ENCODE data around the gene EQTN. TPM values are rescaled to one million over a fixed set of nuclear protein-coding genes. Genes with fewer than 3 reads are reported as not detected.

The EQTN gene
- total RNA-seq, 2 donors from 2014 or later: not detected

DNA sequence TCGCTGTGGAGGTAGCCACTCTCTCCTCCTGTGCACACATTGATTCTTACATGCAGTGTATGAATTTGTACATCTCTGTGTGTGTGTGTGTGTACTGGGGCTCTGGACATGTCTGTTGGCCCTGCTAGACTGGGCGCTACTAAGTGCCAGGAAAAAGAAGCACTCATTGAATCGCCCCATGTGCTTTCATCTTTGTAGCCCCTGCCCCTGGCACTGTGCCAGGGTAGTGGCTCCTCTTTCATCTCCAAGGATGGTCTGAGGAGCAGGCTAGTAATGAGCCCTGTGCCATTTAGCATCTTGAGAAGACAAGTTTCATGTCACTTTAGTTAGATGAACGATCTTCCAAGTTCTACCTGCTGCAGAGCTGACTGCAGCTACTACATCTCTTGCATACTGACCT lies 34.4 kb upstream of the EQTN start:
- ATAC-seq (replicated peaks in 1 of 2): no peak
- Mint-ChIP-seq H3K27ac (no peak overlapping the region), H3K27me3 (ENCODE audit: low read depth) (peaks cover 5% of the 10 kb centered on the region), H3K9me3 (no peaks in the 10 kb centered on the region), H3K4me1 (ENCODE audit: low read depth) (no peaks in the 10 kb centered on the region), H3K36me3 (ENCODE audit: insufficient read depth in 2 of 2) (no peaks in the 10 kb centered on the region), H3K4me3 (no peak overlapping the region)
- DNase-seq: no peak

DNA sequence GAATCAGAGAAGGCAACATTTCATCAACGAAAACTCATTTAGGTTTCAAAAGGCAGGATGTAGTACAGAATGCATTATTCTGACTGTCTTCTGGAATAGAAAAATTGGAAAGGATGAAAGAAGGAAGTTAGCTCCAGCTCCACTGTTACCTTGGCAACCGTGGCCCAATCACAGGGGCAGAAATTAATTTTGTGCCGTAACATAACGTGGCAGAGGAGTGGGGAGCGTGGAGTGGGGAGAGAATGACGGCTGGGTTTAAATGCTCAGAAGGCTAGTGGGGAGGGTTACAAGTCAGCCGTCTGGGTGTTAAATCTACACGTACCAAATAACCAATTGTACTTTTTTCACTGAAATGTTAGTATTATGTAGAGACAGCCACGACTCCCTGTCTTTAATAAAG lies 32.3 kb upstream of the EQTN start:
- no peaks in the 10 kb centered on the region for H3K36me3 Mint-ChIP-seq (ENCODE audit: insufficient read depth in 2 of 2)
- H3K27me3 Mint-ChIP-seq (ENCODE audit: low read depth): peaks cover 5% of the 10 kb centered on the region
- no peaks in the 10 kb centered on the region for H3K4me1 Mint-ChIP-seq (ENCODE audit: low read depth)
- H3K4me3 Mint-ChIP-seq: no peak overlapping the region
- no peak overlapping the region for H3K27ac Mint-ChIP-seq
- ATAC-seq (replicated peaks in 1 of 2) (no peak), DNase-seq (no peak)
- no peaks in the 10 kb centered on the region for H3K9me3 Mint-ChIP-seq

DNA sequence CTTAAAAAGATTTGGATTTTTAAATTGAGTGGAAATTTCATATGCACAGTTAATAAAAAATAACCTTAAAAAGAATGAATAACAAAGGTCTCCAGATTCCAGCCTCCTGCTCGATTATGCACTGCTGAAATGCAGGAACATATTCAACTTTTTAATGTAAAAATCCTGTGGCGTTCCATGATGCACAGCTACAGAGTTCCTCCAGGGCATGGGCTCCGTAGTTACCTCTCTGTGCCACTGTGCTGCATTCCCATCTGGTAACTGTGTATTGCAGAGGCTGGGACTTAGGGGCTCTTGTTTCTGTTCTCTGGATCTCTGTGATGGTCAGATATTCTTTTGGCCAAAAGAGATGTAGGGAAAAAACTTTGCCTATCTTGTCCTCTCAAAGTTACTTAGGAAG lies 31.5 kb upstream of the EQTN start:
- ATAC-seq (replicated peaks in 1 of 2) (no peak), DNase-seq (no peak)
- H3K27ac Mint-ChIP-seq: no peak overlapping the region
- no peaks in the 10 kb centered on the region for H3K9me3 Mint-ChIP-seq
- H3K36me3 Mint-ChIP-seq (ENCODE audit: insufficient read depth in 2 of 2): no peaks in the 10 kb centered on the region
- H3K27me3 Mint-ChIP-seq (ENCODE audit: low read depth): peaks cover 9% of the 10 kb centered on the region
- H3K4me3 Mint-ChIP-seq: no peak overlapping the region
- H3K4me1 Mint-ChIP-seq (ENCODE audit: low read depth): no peaks in the 10 kb centered on the region

DNA sequence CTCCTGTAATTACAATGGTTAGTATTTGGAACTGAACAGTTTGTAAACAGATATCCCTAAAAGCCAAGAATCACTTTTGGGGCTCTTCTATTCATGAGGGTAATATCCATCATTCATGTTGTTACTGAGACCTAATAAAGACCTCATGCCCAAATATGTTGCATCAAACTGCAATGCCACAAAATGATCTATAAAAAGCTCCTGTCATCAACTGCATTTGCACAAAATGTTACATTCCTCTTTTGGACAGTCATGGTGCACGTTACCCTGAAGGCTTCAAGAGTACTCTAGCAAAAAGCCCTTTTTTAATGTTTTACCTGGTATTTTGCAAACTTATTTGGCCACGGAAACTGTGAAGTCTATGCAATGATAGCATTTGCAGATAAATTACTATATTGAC lies 14.2 kb upstream of the EQTN start:
- DNase-seq (no peak), ATAC-seq (replicated peaks in 1 of 2) (no peak)
- Mint-ChIP-seq H3K36me3 (ENCODE audit: insufficient read depth in 2 of 2) (no peaks in the 10 kb centered on the region), H3K27ac (no peak overlapping the region), H3K4me1 (ENCODE audit: low read depth) (no peaks in the 10 kb centered on the region), H3K4me3 (no peak overlapping the region), H3K27me3 (ENCODE audit: low read depth) (no peaks in the 10 kb centered on the region), H3K9me3 (no peaks in the 10 kb centered on the region)

DNA sequence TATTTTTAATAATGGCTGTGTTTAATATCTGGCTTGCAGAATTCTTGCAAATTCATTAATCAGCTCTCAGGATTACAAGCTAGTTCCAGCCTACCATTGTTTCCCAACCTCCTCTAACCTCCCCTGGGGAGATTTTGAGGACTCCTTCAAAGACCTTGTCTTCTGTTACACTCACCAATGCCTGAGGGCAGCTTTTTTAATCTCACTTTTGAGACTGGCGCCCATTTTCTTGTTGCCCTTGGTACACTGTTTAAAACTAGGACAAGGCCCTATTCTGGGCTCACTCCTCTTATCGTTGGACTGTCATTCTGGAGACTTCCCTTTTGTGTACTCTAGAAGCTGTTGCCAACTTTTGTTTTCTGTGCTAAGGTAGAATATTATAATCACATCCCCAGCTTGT lies 13.6 kb upstream of the EQTN start:
- Mint-ChIP-seq H3K4me3 (no peak overlapping the region), H3K9me3 (no peaks in the 10 kb centered on the region), H3K27ac (no peak overlapping the region), H3K36me3 (ENCODE audit: insufficient read depth in 2 of 2) (no peaks in the 10 kb centered on the region), H3K27me3 (ENCODE audit: low read depth) (peaks cover under 1% of the 10 kb centered on the region), H3K4me1 (ENCODE audit: low read depth) (no peaks in the 10 kb centered on the region)
- ATAC-seq (replicated peaks in 1 of 2) (no peak), DNase-seq (no peak)

DNA sequence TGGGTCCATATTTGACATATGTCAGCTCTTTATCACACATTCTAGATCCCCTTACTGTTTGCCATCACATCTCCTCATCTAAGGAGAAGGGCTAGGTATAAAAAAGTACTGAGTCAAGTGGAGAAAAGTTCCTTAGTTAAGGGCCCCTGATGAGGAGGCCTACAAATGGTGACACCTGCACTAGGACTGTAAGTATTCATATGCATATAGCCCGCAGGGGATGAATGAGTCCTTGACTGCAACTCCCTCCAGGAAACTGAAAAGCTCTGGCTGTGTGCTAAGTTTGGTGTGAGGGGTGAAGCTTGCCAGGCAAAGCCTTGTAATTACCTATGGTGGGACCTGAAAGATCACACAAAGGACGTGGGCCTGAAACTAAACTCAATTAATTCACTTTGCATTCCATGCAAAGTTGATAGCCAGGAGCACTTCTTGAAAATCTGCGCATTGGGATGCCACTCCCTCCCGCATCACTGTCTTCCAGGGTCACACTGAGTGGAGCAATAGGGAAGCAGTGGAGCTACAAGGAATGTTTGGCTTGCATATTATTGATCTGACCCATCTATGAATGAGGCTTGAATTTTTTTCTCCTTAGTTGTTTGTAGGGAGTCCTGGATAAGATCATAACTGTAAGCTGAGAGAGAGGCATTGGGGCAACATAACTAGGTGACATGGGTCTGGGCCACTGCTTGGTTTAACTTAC lies 11.9 kb upstream of the EQTN start:
- no peaks in the 10 kb centered on the region for H3K36me3 Mint-ChIP-seq (ENCODE audit: insufficient read depth in 2 of 2)

DNA sequence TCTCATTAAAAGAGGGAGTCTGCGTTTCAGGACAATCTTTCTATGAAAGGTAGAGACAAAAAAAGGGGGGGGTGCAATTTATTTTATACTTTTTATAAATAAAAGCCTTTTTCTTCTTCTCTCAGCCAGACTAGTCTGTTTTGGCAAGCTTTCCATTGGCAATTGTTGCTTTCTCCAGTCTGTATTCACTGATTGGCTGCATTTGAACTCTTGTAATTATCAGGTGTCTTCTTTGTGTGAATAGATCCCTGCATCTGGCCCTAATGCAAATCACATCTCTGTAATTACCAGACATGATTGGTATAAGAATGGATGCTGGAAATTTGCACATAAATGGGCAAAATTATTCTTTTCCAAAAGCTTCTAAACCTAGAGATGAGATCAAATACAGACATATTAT lies 7.6 kb upstream of the EQTN start:
- Mint-ChIP-seq H3K4me3 (no peak overlapping the region), H3K36me3 (ENCODE audit: insufficient read depth in 2 of 2) (no peaks in the 10 kb centered on the region), H3K27ac (no peak overlapping the region), H3K9me3 (no peaks in the 10 kb centered on the region), H3K4me1 (ENCODE audit: low read depth) (no peaks in the 10 kb centered on the region), H3K27me3 (ENCODE audit: low read depth) (peaks cover 14% of the 10 kb centered on the region)
- DNase-seq (no peak), ATAC-seq (replicated peaks in 1 of 2) (no peak)

More for the DNA sequence above, 11.9 kb upstream of the EQTN start:
- Mint-ChIP-seq H3K4me1 (ENCODE audit: low read depth) (no peaks in the 10 kb centered on the region), H3K4me3 (no peak overlapping the region), H3K9me3 (no peaks in the 10 kb centered on the region), H3K27ac (no peak overlapping the region), H3K27me3 (ENCODE audit: low read depth) (peaks cover 7% of the 10 kb centered on the region)
- ATAC-seq (replicated peaks in 1 of 2) (no peak), DNase-seq (no peak)

DNA sequence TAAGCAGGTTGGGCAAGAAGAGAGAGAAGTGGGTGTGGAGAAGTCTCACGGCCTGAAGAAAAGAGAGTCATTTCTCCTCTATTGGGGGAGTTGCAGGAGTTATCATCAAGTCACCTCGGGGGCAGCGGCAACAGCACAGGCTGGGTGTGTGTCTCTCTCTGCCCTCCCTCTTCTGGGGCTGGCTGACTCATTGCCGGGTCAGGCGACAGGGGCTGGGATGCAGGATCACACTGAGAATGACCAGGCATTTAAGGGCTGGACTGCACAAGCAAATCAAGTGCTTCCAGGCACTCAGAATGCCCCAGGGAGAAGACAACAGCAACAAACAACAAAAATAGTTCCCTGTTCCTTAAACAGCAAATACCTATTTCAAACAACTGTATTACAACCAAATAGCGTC lies 6.3 kb upstream of the EQTN start:
- H3K9me3 Mint-ChIP-seq: no peaks in the 10 kb centered on the region

DNA sequence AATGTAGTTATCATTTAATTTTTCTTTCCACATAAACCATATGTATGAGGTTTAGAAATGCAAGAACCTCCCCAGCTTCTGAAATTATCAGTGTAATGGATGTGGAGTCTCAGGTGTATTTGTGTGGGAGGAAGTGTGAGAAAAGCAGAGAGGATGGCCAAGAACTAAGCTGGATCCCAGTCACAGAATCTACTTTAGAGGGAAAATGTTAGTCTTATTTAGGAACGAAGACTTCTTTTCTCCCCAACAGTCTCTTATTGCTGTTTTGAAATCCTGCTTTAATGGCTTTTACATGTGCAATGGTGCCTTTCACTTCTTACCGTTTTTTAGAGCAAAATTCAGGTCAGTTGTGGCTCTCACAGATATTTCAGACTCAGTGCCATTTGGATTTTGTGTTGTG lies 3.0 kb downstream of the EQTN start:
- no peaks in the 10 kb centered on the region for H3K4me1 Mint-ChIP-seq (ENCODE audit: low read depth)
- no peak overlapping the region for H3K27ac Mint-ChIP-seq
- peaks cover 6% of the 10 kb centered on the region for H3K27me3 Mint-ChIP-seq (ENCODE audit: low read depth)
- H3K9me3 Mint-ChIP-seq: no peaks in the 10 kb centered on the region
- DNase-seq (no peak), ATAC-seq (replicated peaks in 1 of 2) (no peak)
- no peaks in the 10 kb centered on the region for H3K36me3 Mint-ChIP-seq (ENCODE audit: insufficient read depth in 2 of 2)
- no peak overlapping the region for H3K4me3 Mint-ChIP-seq

More for the DNA sequence above, 6.3 kb upstream of the EQTN start:
- Mint-ChIP-seq H3K36me3 (ENCODE audit: insufficient read depth in 2 of 2) (no peaks in the 10 kb centered on the region), H3K27me3 (ENCODE audit: low read depth) (peaks cover 14% of the 10 kb centered on the region), H3K27ac (no peak overlapping the region), H3K4me1 (ENCODE audit: low read depth) (no peaks in the 10 kb centered on the region), H3K4me3 (no peak overlapping the region)
- ATAC-seq (replicated peaks in 1 of 2) (no peak), DNase-seq (no peak)

DNA sequence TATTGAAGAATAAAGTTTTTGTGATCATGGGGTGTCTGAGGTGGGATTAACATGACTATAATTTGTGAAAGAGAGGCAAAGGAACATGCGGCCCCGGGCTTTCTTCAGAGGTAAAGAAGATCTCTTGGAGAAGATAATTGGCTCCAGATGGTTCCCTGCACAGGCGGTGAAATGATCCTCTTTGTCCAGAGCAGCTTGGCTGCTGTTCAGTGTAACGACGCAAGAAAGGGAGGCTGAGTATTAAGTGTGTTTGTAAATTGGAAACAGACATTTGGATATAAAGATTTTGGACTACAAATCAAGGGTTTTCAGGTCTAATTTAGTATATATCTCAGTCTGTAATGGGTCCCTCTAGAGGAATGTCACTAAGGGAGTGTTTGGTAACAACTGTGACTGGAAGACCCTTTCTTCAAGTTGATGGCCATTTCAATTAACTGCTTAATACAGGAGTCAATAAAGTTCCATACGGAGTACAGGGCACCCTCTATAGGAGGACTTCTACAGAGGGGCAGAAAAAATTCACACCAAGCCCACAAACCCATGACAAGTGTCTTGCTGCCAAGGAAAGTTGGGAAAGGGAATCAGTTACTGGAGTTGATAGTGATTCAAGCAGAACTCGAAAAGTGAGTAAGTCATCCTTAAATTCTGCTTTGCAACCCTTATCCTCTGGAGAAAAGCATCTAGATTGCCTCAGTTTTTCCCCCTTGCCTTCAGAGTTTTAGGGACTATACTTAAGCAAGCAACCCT lies 4.1 kb downstream of the EQTN start:
- DNase-seq (no peak), ATAC-seq (replicated peaks in 1 of 2) (no peak)
- Mint-ChIP-seq H3K27me3 (ENCODE audit: low read depth) (peaks cover 17% of the 10 kb centered on the region), H3K27ac (no peak overlapping the region), H3K9me3 (no peaks in the 10 kb centered on the region), H3K4me1 (ENCODE audit: low read depth) (no peaks in the 10 kb centered on the region), H3K36me3 (ENCODE audit: insufficient read depth in 2 of 2) (no peaks in the 10 kb centered on the region), H3K4me3 (no peak overlapping the region)

DNA sequence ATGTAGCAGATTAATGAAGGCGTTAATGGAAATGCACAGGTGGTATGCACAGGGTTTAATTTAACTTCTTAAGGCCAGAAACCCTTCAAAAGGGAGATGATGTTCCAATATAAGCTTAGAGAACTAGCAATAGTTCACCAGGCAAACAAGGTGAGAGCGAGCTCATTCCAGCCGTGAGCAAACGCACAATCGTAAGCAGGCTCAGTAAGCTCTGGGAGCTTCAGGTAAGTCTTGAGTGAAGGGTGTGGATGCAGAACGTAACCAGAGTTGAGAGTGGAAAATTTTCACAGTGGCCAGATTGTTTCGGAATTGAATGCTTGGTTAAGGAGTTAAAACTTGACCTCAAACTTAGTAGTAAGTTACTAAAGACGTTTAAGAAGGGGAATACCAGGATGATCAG lies 5.7 kb downstream of the EQTN start:
- ATAC-seq (replicated peaks in 1 of 2) (no peak), DNase-seq (no peak)
- Mint-ChIP-seq H3K4me3 (no peak overlapping the region), H3K27ac (no peak overlapping the region), H3K9me3 (no peaks in the 10 kb centered on the region), H3K27me3 (ENCODE audit: low read depth) (peaks cover 21% of the 10 kb centered on the region), H3K36me3 (ENCODE audit: insufficient read depth in 2 of 2) (no peaks in the 10 kb centered on the region), H3K4me1 (ENCODE audit: low read depth) (no peaks in the 10 kb centered on the region)

DNA sequence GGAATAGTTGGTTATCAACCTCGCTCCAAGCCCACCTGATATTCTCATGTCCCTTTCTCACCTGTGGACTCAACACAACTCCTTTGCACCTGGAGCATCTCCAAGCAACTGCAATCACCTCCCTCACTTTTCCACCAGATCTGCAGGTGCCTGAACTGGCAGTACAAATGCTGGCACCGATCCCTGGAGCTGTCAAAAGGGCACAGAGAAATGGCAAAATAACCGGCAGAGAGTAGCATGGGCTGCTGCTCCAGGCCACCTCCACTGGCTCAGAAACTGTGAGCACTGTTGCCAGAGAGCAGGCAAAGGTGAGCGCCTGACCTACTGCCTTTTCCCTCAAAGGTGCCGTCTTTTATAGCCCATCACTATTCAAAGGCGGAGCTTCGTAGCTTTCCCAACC lies 14.7 kb downstream of the EQTN start:
- Mint-ChIP-seq H3K9me3 (no peaks in the 10 kb centered on the region), H3K27me3 (ENCODE audit: low read depth) (no peaks in the 10 kb centered on the region), H3K27ac (no peak overlapping the region), H3K4me3 (no peak overlapping the region), H3K36me3 (ENCODE audit: insufficient read depth in 2 of 2) (no peaks in the 10 kb centered on the region), H3K4me1 (ENCODE audit: low read depth) (no peaks in the 10 kb centered on the region)
- DNase-seq (no peak), ATAC-seq (replicated peaks in 1 of 2) (no peak)

DNA sequence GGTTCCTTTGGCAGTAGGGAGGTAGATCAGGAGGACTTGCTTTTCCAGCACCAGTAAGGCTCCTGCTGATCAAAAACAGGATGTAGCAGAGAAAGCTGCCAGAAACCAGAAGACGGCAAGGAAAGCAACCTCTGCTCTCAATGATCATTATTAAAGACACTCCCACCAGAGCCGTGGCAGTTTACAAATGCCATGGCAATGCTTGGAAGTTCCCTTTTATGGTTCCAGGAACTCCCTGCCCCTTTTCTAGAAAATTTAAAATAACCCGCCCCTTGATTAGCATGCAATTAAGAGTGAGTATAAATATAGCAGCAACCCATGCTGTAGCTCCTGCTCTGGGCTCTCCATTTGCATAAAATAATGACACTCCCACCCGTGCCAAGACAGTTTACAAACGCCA lies 16.1 kb downstream of the EQTN start:
- no peak overlapping the region for H3K4me3 Mint-ChIP-seq
- DNase-seq: no peak

DNA sequence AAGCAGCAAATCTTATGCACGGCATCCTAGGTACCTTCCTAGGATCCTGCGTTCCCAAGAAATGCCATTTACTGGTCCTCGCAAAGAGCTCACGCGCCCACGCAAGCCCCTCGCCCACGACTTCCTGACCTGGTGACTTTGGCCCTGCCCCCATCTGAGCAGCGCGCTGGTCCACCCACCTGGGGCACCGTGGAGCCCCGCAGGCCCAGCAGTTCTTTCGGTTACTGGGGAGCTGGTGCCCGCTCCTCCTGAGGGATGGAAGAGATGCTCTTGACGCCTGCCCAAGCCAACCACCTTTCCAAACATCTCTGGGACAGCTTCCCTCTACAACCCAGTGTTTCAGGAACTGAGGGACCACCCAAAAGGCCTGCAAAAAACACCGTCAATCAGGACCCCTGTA lies 16.7 kb downstream of the EQTN start:
- H3K27me3 Mint-ChIP-seq (ENCODE audit: low read depth): no peaks in the 10 kb centered on the region
- H3K27ac Mint-ChIP-seq: no peak overlapping the region
- H3K4me1 Mint-ChIP-seq (ENCODE audit: low read depth): no peaks in the 10 kb centered on the region
- no peak for ATAC-seq (replicated peaks in 1 of 2)
- no peak overlapping the region for H3K4me3 Mint-ChIP-seq
- no peak for DNase-seq
- no peaks in the 10 kb centered on the region for H3K9me3 Mint-ChIP-seq
- H3K36me3 Mint-ChIP-seq (ENCODE audit: insufficient read depth in 2 of 2): no peaks in the 10 kb centered on the region

More for the DNA sequence above, 16.1 kb downstream of the EQTN start:
- ATAC-seq (replicated peaks in 1 of 2): no peak
- Mint-ChIP-seq H3K4me1 (ENCODE audit: low read depth) (no peaks in the 10 kb centered on the region), H3K27me3 (ENCODE audit: low read depth) (no peaks in the 10 kb centered on the region), H3K27ac (no peak overlapping the region), H3K9me3 (no peaks in the 10 kb centered on the region), H3K36me3 (ENCODE audit: insufficient read depth in 2 of 2) (no peaks in the 10 kb centered on the region)

Measured in activated T-cell treated with anti-CD3 and anti-CD28 coated beads, Interleukin-2, amount 50 U/mL, for 72 hours (primary cell).